Pancreas (tissue), 10 donors: ENCODE results near the gene MGMT. TPM values are rescaled to one million over a fixed set of nuclear protein-coding genes. Genes with fewer than 3 reads are reported as not detected.
A peak's percentile ranks its signal among the peaks of the same experiment; 100 is the strongest.

Source experiments
- ATAC-seq, 4 donors: fragments of 200-7000 bp; cut with Tn5 transposase; one replicate each; pipeline versions ENCODE4 v1.8.0 to v1.9.1; 2020; ENCODE audit warnings: mild to moderate bottlenecking in 4 of 4, moderate library complexity in 4 of 4
- DNase-seq, 6 donors: peaks; one replicate each; pipeline ENCODE4 v3.0.0-alpha.2; 2020
- FAIRE-seq: peaks from 2 replicates; lab custom pipeline; 2012; peaks lifted over from hg19 to GRCh38; lab: Jason Lieb, UNC
- H3K27ac ChIP-seq, 4 donors: fragments of 200-600 bp; sonication (generic); 1 replicate in 3 of 4; 2 replicates in 1 of 4; pipeline versions ENCODE4 v1.5.0 to v1.8.0; 2020
- H3K27me3 ChIP-seq, 4 donors: fragments of 200-600 bp; one replicate each; pipeline ENCODE4 v1.8.0; 2021
- H3K36me3 ChIP-seq, 3 donors: fragments of 200-600 bp; sonication (generic) in 1 of 3; one replicate each; pipeline versions ENCODE4 v1.5.0 to v1.8.0; 2020 to 2021
- H3K4me1 ChIP-seq, 3 donors: fragments of 200-600 bp; one replicate each; pipeline ENCODE4 v1.8.0; 2021
- H3K4me3 ChIP-seq, 4 donors: fragments of 200-600 bp; sonication (generic) in 2 of 4; one replicate each; pipeline versions ENCODE4 v1.5.0 to v1.8.0; 2020 to 2021
- H3K9me3 ChIP-seq, 4 donors: fragments of 200-600 bp; one replicate each; pipeline ENCODE4 v1.8.0; 2021
- WGBS, 2 donors: extraction: QIAGEN DNeasy Blood & Tissue Kit; methylation state at CpG; one replicate each; pipeline ENCODE4 v1.1.7; 2013; 5-methylcytosine and 5-hydroxymethylcytosine counted together
- intact Hi-C, 3 donors: fragments of 100-400 bp; cut with DNase I; formaldehyde crosslinking; loops; one replicate each; pipeline versions ENCODE4 v1.11.1 to v1.14.2; 2022
- polyA plus RNA-seq, 2 donors: library from polyadenylated mRNA; stranded (reverse); fragments of 200-250 nt; gene quantifications; one replicate each; pipeline ENCODE4 v1.2.3, GENCODE V29; 2013
- total RNA-seq, 6 donors: library from RNA; stranded (reverse); fragmentation: NEBNext Ultra II Directional in 4 of 6; extraction: Animal tissue kit (Norgen Biotek cat#: 25700) in 4 of 6; gene quantifications; one replicate each; pipeline versions ENCODE4 v1.2.1 to v1.2.4, GENCODE V29; 2021 to 2023
- TF ChIP-seq, protein P1 (sequence below), 4 donors: fragments of 200-600 bp; sonication (generic) in 3 of 4; IDR thresholded peaks; one replicate each; pipeline versions ENCODE4 v1.5.0 to v1.8.0; 2021; ENCODE audit warnings: antibody characterized with exemption in 4 of 4
- donor health status: healthy with polysubstance abuse.
- donor health status: DM: no; HTN: no; CAD: no; lungs with moderate emphysema.
- donor health status: DM: no; HTN: no; CAD: no.
- donor health status: control.
- donor health status: control.
- donor health status: Bipolar disorder and iron deficiency.
- donor health status: DM: yes; HTN: yes; CAD: no.
- donor health status: DM: no; HTN: no; CAD: no.
- donor health status: DM: no; HTN: no; CAD: no.
- donor health status: DM: yes; HTN: yes; CAD: no.

The MGMT gene
- total and polyA plus RNA-seq, 8 donors: 9.1 to 18.6 (median 12.0) TPM

GRCh38 chr10:129718548-129719414 is 251.7 kb downstream of the MGMT start:
- peak in 1 of 6 donors; percentile 23 for DNase-seq
- intact Hi-C loops: no loop called here
- H3K27me3 ChIP-seq: no peaks in the 10 kb centered on the region
- 93 to 94% methylated on average over 25 of the region's 25 CpGs for WGBS, 2 donors
- no peak overlapping the region for H3K4me3 ChIP-seq
- H3K4me1 ChIP-seq: no peaks in the 10 kb centered on the region
- H3K36me3 ChIP-seq: no peaks in the 10 kb centered on the region
- H3K27ac ChIP-seq: no peak overlapping the region
- ATAC-seq: no peak
- TF ChIP-seq, protein P1, sequence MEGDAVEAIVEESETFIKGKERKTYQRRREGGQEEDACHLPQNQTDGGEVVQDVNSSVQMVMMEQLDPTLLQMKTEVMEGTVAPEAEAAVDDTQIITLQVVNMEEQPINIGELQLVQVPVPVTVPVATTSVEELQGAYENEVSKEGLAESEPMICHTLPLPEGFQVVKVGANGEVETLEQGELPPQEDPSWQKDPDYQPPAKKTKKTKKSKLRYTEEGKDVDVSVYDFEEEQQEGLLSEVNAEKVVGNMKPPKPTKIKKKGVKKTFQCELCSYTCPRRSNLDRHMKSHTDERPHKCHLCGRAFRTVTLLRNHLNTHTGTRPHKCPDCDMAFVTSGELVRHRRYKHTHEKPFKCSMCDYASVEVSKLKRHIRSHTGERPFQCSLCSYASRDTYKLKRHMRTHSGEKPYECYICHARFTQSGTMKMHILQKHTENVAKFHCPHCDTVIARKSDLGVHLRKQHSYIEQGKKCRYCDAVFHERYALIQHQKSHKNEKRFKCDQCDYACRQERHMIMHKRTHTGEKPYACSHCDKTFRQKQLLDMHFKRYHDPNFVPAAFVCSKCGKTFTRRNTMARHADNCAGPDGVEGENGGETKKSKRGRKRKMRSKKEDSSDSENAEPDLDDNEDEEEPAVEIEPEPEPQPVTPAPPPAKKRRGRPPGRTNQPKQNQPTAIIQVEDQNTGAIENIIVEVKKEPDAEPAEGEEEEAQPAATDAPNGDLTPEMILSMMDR (IDR thresholded peaks at IDR 0.05): no peak
- no peak for FAIRE-seq
- H3K9me3 ChIP-seq: no peaks in the 10 kb centered on the region

GRCh38 chr10:129719415-129719739 is 252.3 kb downstream of the MGMT start:
- DNase-seq: peak in 1 of 6 donors; percentile 25
- Histone ChIP-seq H3K27ac (no peak overlapping the region), H3K36me3 (no peaks in the 10 kb centered on the region), H3K4me3 (no peak overlapping the region), H3K4me1 (no peaks in the 10 kb centered on the region), H3K9me3 (no peaks in the 10 kb centered on the region), H3K27me3 (no peaks in the 10 kb centered on the region)
- TF ChIP-seq, protein P1 (IDR thresholded peaks at IDR 0.05): no peak
- no peak for FAIRE-seq
- WGBS, 2 donors: 99% methylated on average over 9 of the region's 9 CpGs
- intact Hi-C loops: no loop called here
- no peak for ATAC-seq

DNA sequence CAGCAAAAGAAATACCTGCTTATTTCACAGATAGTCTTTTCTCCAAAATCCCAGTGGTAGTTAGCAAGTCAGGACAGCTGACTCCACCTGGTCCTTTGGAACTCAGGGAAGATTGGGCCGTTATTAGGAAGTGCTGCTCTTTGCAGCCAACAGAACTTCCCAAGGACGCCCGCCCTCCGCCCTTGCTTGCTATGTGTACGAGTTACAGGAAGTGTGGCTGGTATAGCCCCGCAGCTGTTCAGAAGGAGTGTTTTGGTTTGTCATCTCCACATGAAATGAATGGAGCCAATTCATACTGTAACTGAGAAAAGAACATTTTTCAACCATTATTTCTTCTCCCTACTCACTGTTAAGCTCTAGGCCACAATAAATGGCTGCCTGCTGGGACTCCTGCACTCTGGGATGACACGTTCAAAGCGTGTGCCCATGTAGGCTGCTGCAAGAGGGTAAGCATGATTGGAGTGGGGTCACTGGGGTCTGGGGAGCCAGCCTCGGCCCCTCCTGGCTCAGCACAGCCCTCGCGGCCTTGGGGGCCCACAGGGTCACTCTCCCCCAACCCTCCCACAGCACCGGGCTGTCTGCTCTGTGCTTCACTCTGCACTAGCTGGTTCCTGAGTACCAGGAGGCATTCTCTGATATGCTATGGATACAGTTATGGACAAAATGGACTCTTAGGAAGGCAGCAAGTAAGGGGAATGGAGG is 253.0 kb downstream of the MGMT start:
- 90 to 93% methylated on average over 12 of the region's 12 CpGs for WGBS, 2 donors
- Histone ChIP-seq H3K4me1 (no peaks in the 10 kb centered on the region), H3K4me3 (no peak overlapping the region), H3K36me3 (no peaks in the 10 kb centered on the region), H3K27me3 (no peaks in the 10 kb centered on the region), H3K27ac (no peak overlapping the region), H3K9me3 (no peaks in the 10 kb centered on the region)
- TF ChIP-seq, protein P1 (IDR thresholded peaks at IDR 0.05): no peak
- DNase-seq (peak in 3 of 6 donors; percentile 2 to 24 (median 3)), ATAC-seq (no peak), FAIRE-seq (no peak)
- intact Hi-C loops: no loop called here

DNA sequence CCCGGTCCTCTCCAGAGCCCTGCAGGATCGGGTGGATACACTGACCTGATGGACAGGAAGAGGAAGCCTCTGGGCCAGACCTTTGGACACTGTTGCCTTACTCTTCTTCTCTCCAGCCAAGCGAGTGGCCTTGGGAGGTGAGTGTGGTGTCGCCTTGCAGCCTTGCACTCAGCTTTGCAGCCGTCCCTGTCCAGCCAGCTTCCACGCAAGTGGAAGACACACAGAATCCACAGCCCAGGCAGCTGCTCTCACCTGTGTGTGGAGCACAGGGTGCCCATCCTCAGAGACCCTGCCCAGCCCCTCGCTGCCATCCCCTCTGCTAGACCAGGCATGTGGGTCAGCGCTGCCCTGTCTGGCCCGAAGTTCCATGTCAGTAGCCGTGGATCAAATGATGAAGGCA is 258.0 kb downstream of the MGMT start:
- Histone ChIP-seq H3K36me3 (no peaks in the 10 kb centered on the region), H3K9me3 (no peaks in the 10 kb centered on the region), H3K4me3 (no peak overlapping the region), H3K4me1 (no peaks in the 10 kb centered on the region), H3K27me3 (no peaks in the 10 kb centered on the region), H3K27ac (no peak overlapping the region)
- DNase-seq (peak in 1 of 6 donors; percentile 26), FAIRE-seq (no peak), ATAC-seq (no peak)
- intact Hi-C loops: no loop called here
- TF ChIP-seq, protein P1 (IDR thresholded peaks at IDR 0.05): no peak
- WGBS, 2 donors: 93 to 97% methylated on average over 10 of the region's 10 CpGs
